ENCODE data around the gene CACNG4.

Gene CACNG4

DNA sequence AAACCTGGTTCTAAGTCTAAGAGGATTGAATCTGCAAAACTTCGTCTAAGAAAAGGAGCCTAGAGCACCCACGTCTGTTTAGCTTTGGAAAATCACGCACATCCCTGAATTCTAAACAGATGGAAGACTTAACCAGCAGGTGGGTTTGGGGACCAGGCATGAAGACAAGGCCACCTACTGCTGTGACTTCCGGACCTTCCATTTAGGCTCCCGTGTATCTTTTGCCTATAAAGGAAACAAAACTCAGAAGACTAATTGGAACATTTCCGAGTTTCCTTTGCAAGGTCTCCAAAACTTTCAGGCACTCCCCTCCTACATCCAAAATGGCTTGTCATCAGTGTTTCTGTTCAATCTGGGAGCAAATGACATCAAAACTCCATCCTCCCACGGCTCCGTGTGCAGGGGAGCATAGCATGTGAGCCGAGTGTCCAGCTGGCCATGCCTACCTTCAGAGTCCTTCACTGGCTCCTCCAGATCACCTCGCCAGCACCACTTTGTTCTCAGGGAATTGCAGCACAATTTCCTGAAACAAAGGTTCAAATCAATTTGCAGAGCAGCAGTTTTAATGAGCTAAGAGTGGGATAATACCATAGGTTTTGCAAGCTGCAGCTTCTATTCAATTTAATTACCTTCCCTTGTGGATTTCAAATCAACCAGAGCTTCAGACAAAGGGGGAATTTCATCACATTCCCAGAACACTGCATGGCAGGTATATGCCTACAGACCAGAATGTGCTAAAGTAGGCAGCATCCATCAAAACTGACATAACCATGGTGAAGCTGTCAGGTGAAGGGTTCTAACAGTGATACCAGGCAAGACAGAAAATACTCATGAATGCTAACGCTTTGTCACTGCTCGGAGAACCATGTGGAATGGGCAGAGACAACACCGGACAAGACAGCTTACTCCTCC, 103.3 kb downstream of the CACNG4 start:
- DNase-seq, result no peak

- DNase-seq, result no peak
Measured at GRCh38 chr17:67068999-67069398, 104.5 kb downstream of the CACNG4 start.

DNA sequence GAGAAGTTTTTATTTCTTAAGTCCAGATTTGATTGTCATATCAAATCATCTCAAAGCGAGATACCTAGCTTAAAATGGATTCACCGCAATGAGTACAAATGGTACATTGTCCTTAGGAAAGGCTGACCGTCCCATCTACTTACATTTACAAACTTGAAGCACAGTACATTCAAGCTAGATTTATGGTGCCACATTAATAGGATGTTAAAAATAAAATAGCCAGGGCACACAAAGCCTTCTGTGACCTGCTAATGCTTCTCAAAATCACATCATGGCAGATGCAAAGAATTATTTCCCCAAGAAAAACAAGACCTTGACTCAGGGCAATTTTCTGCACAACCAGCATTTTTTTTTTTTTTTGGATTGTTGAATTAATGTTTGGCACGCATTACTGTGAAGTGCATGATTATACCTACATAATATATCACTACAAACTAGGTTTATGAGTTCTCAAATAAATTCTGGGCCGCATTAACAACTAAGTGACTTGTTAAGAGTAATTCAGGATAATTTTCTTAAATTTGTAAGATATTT, 105.2 kb downstream of the CACNG4 start:
- no peak for DNase-seq

- no peak for DNase-seq
Measured at GRCh38 chr17:67071595-67071994, 107.1 kb downstream of the CACNG4 start.

DNA sequence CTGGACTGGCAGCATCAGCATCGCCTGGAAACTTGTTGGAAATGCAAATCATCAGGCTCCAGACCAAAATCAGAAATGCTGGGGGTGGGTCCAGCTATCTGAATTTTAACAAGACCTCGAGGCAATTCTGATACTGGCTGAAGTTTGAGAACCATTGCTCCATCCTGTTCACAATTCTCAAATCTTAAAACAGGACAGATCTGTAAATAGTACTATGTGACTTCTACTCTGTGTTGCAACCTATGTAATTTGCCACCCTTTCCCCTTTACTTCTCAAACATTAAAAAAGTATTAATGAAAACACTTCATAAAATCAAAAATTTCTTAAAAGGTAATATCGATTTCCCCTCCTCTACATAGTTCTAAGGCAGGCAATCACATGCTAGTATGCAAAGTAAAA, 108.4 kb downstream of the CACNG4 start:
- DNase-seq, result no peak

DNA sequence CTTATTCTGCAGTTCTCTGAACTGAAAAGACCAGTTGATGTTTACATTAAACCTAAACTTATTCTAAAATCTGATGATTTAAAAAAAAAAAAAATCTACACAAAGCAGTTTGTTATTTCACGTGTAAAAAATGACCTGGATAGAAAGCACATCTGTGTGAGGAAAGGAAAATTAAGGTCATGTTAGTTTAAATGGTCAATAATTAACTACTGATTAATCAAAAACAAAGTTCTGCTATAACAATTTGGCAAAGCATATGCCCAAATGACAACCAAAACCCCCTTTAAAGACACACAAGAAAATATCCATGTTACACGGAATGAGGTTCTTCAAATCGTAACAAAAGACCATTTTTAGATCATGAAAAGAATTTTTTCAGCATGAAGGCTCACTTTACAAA, 110.3 kb downstream of the CACNG4 start:
- DNase-seq, result no peak

GRCh38 chr17:67076290-67076689, 111.8 kb downstream of the CACNG4 start:
- DNase-seq, result no peak

GRCh38 chr17:67078292-67078691, 113.8 kb downstream of the CACNG4 start:
- DNase-seq, result no peak

- no peak for DNase-seq
Measured at GRCh38 chr17:67079491-67079890, 115.0 kb downstream of the CACNG4 start.

DNA sequence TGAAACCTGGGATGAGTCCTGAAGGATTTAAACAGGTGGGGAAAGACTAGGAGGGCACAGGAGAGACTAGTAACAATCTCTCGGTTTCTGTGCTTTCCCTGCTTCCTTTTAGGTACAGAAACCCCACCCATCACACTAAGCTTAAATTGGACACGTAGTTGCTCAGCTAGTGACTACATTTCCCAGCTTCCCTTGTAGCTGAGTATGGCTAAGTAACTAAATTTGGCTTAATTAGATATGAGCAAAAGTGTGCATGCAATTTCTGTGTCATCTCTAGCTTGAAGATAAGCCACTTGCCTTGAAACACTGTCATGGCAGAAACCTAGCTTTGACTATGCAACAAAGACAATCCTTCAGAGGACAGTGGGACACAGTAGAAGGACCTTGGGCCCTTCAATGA, 116.3 kb downstream of the CACNG4 start:
- DNase-seq, result no peak

DNA sequence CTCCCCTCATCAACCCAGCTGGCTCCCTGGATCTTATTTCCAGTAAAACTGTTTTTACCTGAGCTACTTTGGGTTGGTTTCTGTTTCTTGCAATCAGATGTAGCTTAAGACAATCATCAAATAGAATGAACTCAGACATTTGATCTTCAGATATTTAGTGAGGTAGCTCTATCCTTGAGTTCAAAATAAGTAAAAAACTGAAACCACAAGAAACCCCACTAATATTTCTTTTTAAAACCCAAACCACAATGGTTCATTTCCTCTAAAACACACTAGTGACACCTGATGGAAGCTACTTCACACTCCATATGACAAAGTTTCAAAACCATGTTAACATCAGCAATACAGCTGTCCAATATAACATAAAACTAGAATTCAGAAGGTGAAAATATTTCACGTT, 117.6 kb downstream of the CACNG4 start:
- no peak for DNase-seq
